ENCODE measurements around the gene STK17A. TPM values are rescaled to one million over a fixed set of nuclear protein-coding genes. Genes with fewer than 3 reads are reported as not detected.

The STK17A gene
- polyA plus RNA-seq, 3 donors = 16.6 to 19.0 (median 18.7) TPM

DNA sequence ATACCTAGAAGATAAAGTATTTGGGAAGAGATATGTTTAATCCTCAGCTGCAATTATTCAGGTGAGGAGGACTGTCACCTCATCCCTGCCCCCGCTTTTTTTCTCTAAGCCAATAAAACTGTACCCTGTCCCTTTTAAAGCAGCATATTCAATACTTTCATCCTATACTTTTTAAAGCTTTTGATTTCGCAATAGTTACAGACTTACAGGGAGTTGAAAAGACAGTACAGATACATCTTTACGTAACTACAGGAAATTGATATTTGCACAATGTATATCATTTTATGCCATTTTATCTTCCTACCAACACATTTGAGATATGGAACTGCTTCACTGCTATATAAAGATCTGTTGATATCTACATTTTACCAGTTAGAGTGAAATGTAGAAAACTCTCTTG, 47.6 kb downstream of the STK17A start:
- no peak for DNase-seq (ENCODE audit: low read depth in 3 of 3, low spot score in 2 of 3)

DNA sequence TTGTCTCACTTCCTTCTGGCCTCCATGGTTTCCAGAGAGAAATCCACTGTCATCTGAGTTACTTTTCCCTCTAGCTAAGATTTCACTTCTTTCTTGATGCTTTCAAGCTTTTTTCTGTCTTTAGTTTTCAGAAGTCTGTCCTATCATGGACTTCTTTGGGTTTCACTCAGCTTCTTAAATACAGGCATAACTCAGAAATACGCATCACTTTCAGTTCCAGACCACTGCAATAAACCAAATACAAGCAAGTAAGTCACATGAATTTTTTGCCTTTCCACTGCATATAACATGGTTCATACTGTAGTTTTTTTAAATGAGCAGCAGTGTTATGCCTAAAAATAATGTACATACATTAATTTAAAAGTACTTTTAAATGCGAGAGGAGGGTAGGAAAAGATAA, 48.7 kb downstream of the STK17A start:
- DNase-seq (ENCODE audit: low read depth in 3 of 3, low spot score in 2 of 3) = no peak

DNA sequence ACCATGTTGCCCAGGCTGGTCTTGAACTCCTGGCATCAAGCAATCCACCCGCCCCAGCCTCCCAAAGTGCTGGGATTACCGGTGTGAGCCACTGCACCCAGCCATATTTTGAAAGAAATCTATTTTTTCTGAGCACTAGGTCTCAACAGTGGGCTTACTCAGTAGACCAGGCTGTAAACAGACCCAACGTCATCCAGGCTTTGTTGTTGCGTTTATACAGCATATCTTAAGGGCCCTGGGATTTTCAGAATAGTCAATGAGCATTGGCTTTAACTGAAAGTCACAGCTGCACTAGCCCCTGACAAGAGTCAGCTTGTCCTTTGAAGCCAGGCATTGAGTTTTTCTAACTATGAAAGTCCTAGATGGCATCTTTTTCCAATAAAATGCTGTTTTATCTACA, 49.8 kb downstream of the STK17A start:
- no peak for DNase-seq (ENCODE audit: low read depth in 3 of 3, low spot score in 2 of 3)

DNA sequence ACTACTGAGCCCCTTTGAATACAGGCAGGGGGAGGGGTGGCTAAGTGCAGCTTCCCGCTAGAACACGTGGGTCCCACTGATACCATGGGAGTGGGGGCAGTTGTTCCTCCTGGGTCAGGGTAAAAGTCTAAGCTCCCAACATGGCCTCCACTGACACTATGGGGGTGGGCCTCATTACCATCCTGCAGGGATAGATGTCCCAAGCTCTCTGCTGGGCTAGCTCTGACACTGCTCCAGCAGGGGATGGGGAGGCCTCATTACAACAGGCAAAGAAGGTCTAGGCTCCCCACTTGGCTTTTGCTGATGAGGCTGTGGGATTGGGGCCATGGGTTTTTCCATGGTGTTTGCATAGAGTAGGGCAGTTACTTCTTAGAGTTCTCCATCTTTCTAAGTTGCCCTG, 51.5 kb downstream of the STK17A start:
- DNase-seq (ENCODE audit: low read depth in 3 of 3, low spot score in 2 of 3) = no peak

- DNase-seq (ENCODE audit: low read depth in 3 of 3, low spot score in 2 of 3) = no peak
These were observed 53.2 kb downstream of the STK17A start for GRCh38 chr7:43636093-43636492.

DNA sequence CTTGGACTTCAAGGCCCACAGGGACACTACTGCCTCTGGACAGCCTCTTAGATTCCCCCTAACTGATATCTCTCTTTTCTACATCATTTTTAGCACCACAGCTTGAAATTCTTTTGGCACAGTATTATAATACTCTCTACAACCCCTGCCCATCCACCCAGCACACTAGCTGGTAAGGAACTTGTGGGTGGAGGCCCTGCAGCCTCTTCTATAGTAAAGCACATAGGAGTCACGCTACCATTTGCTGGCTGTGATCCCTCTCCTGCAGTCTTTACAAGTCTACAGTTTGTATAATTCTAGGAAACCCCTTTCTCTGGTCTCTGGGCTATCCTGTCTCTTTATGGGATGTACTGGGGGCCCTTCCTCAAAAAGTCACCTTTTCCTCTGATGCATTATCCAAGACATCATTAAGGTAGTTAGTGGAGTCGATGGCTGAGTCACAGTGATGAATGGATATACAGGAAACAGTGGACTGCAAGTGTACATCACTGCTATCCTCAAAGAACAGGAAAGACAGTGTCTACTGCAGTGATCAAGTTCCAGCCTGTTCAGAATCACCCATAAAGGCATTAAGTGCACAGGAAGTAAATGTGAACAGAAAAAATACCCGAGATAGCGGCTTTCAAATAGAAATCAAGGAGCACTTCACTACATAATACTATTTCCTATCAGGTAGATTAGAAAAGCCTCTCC, 54.4 kb downstream of the STK17A start:
- DNase-seq (ENCODE audit: low read depth in 3 of 3, low spot score in 2 of 3) = no peak

GRCh38 chr7:43639858-43640491, 57.1 kb downstream of the STK17A start:
- DNase-seq (ENCODE audit: low read depth in 3 of 3, low spot score in 2 of 3) = peak; percentile 27 to 38 (median 33)

GRCh38 chr7:43640679-43641078, 57.8 kb downstream of the STK17A start:
- no peak for DNase-seq (ENCODE audit: low read depth in 3 of 3, low spot score in 2 of 3)

DNA sequence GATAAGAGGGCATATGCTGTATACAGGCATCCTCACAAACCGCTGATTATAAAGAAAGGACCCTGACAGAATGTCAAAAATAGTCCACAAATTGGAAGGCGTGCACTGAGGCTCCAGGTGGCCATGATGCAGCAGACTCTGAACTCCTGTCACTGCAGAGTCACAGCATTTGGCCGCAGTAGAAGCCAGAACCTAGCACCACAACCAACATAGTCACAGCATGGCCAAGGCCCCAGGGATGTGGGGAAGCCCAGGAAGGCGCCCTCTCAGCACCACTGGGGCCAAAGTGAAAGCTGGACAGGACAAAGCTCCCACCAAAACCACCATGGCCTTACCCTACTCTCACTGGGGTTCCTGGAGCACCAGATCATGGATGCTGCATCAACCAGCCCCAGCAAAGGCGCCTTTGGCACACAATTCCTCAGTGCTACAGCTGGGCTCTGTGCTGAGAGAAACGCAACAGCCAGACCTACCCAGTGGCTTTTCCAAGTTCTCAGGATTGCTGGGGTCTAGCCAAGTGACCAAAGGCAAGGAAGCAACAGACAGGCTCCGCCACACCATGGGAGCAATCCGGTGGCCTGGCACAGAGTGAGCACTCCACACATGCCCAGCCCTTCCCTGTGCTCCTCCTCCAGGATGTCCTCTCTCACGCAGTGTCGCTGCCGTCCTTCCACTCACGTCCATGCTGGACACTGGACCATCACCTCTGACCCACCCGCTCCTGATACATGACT, 60.2 kb downstream of the STK17A start:
- DNase-seq (ENCODE audit: low read depth in 3 of 3, low spot score in 2 of 3) = no peak

DNA sequence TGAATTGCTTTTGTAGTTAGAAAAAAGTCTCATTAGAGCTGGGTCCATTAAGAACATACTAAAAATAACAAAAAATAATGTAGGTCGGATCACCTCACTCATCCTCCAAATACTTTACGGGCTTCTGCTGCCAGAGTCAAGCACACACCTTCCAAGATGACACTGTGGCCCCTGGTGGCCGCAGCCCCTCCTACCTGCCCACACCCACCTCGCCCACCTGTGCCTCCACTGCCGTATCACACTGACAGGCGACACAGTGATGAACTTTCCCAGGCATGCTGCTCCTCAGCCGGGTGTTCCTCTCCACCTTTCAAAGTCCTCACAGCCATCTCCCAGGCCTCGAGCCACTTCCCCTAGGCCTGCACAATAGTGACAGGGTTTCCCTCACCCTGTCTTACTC, 60.9 kb downstream of the STK17A start:
- DNase-seq (ENCODE audit: low read depth in 3 of 3, low spot score in 2 of 3) = no peak

DNA sequence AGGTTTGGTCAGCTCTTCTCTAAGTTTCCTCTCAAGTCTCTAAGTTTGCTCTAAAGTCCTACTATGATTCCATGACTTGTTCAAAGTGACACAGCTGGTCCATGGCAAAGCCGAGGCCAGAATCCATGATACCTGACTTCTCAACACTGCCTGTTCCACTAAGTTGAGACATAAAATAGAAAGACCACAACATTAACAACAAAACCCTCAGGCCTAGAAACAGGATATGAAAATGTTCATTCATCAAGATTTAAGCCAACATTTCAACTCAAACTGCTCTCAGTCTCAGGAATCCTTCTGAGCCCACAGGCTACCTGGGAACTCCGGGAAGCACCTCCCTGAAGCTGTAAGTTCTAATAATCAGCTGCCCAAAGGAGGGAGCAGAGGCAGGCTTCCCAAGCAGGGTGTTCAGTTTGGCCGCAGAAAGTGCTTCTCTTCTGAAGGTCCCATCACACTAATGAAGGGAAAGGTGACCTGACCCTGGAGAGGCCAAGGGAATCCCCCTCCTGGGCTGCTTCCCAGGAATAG, 62.9 kb downstream of the STK17A start:
- no peak for DNase-seq (ENCODE audit: low read depth in 3 of 3, low spot score in 2 of 3)

DNA sequence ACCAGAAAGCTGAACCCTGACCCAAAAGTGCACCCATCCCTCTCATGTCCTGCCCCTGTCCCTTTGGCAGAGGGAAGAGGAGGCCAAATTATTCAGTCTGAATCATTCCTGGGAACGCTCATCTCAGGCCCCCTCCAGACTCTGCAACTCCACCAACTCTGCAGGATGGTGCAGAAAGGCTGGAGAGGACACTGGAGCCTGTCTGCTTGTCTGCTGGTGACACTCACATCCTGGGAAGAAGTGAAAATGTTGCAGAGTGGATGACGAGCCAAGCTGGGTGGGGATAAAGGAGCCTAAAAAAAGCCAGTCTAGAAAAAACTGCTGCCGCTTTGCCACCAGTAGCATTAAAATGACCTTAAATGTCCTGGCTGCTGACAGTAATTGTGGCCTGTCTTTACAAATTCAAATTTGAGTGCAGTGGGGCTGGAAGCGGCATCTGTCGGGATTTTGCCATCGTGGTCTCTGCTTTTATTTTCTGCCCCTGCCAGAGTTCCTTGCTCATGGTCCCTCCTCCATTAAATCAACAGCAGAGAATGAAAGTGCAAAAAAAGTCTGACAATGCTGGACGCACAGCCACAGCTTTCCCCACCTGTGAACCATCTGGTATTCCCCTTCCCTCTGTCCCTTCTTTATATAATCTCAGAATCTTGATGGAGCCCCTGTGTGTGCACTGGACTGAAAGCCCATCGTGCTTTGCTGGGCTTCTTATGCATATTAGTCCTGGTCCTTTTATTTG, 63.9 kb downstream of the STK17A start:
- DNase-seq (ENCODE audit: low read depth in 3 of 3, low spot score in 2 of 3) = no peak

- no peak for DNase-seq (ENCODE audit: low read depth in 3 of 3, low spot score in 2 of 3)
These were observed 64.4 kb downstream of the STK17A start for GRCh38 chr7:43647339-43647672.

GRCh38 chr7:43647673-43648472, 65.0 kb downstream of the STK17A start:
- no peak for DNase-seq (ENCODE audit: low read depth in 3 of 3, low spot score in 2 of 3)

DNA sequence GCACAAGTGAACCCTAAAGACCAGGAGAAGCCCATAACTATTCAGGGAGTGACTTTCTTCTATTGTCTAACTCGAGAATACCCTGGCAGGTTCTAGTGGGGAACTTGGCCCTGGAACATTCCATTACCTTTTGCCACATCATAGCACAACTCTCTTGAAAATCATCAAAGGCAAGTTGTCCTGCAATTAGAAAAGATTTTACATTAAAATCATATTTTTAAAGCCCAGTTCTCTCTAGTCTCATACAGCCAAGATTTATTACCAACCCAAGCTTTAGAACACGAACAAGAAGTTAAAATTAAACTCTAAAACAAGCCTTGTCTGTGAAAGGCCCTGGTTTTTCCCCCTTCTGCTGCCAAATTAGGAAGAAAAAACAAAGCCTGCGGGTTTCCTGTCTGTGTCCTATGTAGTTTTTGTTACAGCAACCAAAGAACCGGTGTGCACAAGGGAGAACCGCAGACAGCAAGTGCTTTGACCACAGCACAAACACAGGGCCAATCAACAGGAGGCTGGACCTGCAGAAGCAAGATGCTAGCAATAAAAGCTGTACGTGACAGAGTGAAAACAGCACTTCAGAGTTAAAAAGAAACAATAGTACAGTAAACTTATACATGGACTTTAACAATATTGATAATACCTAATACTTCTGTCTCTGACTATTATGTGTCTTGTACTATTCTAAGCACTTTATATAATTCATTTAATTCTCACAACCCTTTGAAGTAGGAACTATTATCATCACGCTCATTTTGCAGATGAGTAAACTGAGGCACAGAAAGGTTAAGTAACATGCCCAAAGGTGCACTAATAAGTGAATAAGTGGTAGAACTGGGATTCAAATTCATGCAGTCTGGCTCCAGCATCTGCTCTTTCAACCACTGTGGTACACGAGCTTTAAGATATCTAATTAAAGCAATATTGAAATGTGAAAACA, 65.8 kb downstream of the STK17A start:
- DNase-seq (ENCODE audit: low read depth in 3 of 3, low spot score in 2 of 3) = no peak

DNA sequence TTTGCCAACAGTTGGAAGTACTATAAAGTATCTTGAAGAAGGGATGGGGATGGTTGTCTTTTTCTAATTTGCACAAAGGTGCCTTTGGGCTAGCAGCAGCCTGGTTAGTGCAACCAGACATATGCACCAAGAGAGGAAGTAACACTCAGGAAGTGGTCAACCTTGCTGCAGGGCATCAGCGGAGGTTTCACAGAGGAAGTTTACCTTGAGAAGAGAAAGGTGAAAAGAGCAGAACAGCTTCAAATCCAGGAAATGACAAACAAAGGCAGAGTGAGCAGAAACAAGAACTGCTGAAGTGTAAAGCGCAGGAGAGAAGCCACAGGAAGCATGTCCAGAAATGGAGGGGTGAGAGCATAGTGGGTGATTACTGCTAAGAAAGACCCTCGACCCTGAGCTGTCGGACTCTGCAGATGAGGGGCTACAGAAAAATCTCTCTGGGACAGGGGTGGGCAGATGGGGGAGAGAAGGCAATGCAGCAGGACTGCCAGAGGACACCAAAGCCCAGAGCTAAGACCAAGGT, 66.9 kb downstream of the STK17A start:
- no peak for DNase-seq (ENCODE audit: low read depth in 3 of 3, low spot score in 2 of 3)

DNA sequence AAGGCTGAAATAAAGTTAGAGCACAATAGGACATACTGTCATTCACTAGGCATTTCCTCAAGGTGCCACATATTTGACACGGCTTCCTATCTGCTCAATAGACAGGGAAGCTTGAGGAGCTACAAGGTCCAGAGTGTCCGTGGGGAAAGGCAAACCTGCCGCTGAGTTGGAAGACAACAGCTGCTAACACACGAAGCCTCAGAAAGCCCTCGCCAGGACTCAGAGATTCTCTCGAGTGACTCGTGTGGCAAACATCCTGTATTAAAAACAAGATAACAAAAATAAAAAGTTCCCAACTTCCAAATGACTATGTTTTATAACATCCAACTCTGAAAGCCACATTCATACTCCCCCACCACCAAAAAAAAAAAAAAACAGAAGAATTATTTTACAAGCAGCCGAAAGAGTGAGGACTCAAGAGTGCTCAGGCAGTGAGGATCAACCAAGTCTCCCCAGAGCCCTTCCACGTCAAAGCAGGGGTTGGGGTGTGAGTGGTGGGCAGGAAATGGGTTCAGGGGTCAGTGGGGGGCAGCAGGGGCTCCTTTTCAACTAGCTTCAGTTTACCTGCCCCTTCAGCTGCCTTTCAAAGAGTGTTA, 67.6 kb downstream of the STK17A start:
- DNase-seq (ENCODE audit: low read depth in 3 of 3, low spot score in 2 of 3) = no peak

DNA sequence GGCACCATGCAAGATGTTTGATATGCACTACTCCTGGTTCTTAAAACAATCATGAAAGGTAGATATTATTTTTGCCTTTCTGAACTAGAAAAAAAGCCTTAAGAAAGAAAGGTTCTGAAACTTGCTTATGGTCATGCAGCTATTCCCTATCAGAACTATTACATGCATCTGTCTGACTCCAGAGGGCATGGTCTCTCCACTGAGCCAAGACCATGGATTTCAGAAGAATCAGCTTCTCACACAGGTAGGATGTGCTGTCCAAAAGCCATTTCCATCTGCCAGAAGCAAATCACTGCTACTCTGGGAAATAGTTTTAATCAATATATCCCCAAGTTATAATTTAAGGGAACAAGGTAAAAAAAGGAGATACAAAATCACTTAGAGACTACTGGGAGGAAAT, 69.5 kb downstream of the STK17A start:
- no peak for DNase-seq (ENCODE audit: low read depth in 3 of 3, low spot score in 2 of 3)

DNA sequence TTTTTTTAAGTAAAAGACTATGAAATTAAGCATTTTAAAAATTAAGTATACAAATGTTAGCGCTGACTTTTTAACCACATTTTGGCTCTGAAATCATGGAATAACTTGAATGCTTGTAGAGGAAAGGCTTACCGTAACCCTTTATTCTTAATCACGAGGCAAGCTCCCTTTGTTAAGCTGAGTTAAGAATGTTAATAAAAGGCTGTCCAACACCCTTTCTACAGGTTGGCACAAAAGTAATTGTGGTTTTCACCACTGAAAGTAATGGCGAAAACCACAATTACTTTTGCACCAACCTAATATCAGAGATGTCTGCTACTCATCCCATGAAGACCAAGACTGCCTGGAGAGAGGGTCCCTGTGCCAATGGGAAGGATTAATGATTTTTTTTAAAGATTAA, 70.6 kb downstream of the STK17A start:
- DNase-seq (ENCODE audit: low read depth in 3 of 3, low spot score in 2 of 3) = no peak

Data from right renal cortex interstitium (tissue), 3 donors.